Ectodermal cell (in vitro differentiated cells): ENCODE data around the gene HPN.

Source experiments
- H3K27ac ChIP-seq: 2 replicates; pipeline ENCODE4 v1.7.0; 2013; ENCODE audit warnings: mild to moderate bottlenecking, low read depth, low read length; ENCODE audit not compliant: insufficient read depth, poor library complexity, severe bottlenecking
- H3K27me3 ChIP-seq: 2 replicates; pipeline ENCODE4 v1.7.0; 2013; ENCODE audit warnings: mild to moderate bottlenecking, low read length; ENCODE audit not compliant: insufficient read depth, control insufficient read depth, poor library complexity, severe bottlenecking
- H3K36me3 ChIP-seq: one replicate; pipeline ENCODE4 v1.7.0; 2013; ENCODE audit warnings: low read length; ENCODE audit not compliant: control insufficient read depth, insufficient read depth
- H3K4me1 ChIP-seq: one replicate; pipeline ENCODE4 v1.7.0; 2013; ENCODE audit warnings: low read length; ENCODE audit not compliant: control insufficient read depth, insufficient read depth
- H3K4me3 ChIP-seq: 2 replicates; pipeline ENCODE4 v1.7.0; 2013; ENCODE audit warnings: low read depth, low read length, control low read depth; ENCODE audit not compliant: insufficient read depth
- H3K9me3 ChIP-seq: 2 replicates; pipeline ENCODE4 v1.7.0; 2013; ENCODE audit warnings: mild to moderate bottlenecking, low read length, moderate library complexity; ENCODE audit not compliant: control insufficient read depth
- WGBS, 2 experiments: methylation state at CpG; one replicate each; pipeline ENCODE4 v1.1.7; 2013; ENCODE audit warnings: missing lambda C conversion rate in 2 of 2; 5-methylcytosine and 5-hydroxymethylcytosine counted together

Gene HPN

GRCh38 chr19:35084509-35084762 lies 42.9 kb downstream of the HPN start:
- Histone ChIP-seq H3K4me1 (no peaks in the 10 kb centered on the region), H3K27ac (no peak overlapping the region), H3K9me3 (no peaks in the 10 kb centered on the region), H3K36me3 (no peaks in the 10 kb centered on the region), H3K27me3 (no peaks in the 10 kb centered on the region), H3K4me3 (no peak overlapping the region)
- 88 to 89% methylated on average over 3 of the region's 3 CpGs for WGBS, 2 experiments

- 83 to 87% methylated on average over 6 of the region's 6 CpGs for WGBS, 2 experiments
- peaks cover 1% of the 10 kb centered on the region for H3K27me3 ChIP-seq
Observed at GRCh38 chr19:35085947-35086346, 44.4 kb downstream of the HPN start.

GRCh38 chr19:35086455-35086854 lies 44.9 kb downstream of the HPN start:
- no peaks in the 10 kb centered on the region for H3K36me3 ChIP-seq
- peaks cover 4% of the 10 kb centered on the region for H3K27me3 ChIP-seq
- WGBS, 2 experiments, result 90% methylated on average over 8 of the region's 8 CpGs
- no peak overlapping the region for H3K27ac ChIP-seq
- no peaks in the 10 kb centered on the region for H3K9me3 ChIP-seq
- H3K4me3 ChIP-seq, result no peak overlapping the region
- H3K4me1 ChIP-seq, result no peaks in the 10 kb centered on the region

More at GRCh38 chr19:35085947-35086346, 44.4 kb downstream of the HPN start:
- H3K9me3 ChIP-seq, result no peaks in the 10 kb centered on the region
- H3K36me3 ChIP-seq, result no peaks in the 10 kb centered on the region
- no peak overlapping the region for H3K4me3 ChIP-seq
- H3K27ac ChIP-seq, result no peak overlapping the region
- no peaks in the 10 kb centered on the region for H3K4me1 ChIP-seq

GRCh38 chr19:35087393-35087792 lies 45.9 kb downstream of the HPN start:
- peaks cover 4% of the 10 kb centered on the region for H3K27me3 ChIP-seq
- no peak overlapping the region for H3K4me3 ChIP-seq
- H3K27ac ChIP-seq, result no peak overlapping the region
- no peaks in the 10 kb centered on the region for H3K4me1 ChIP-seq
- H3K36me3 ChIP-seq, result no peaks in the 10 kb centered on the region
- no peaks in the 10 kb centered on the region for H3K9me3 ChIP-seq

GRCh38 chr19:35088131-35088913 lies 46.8 kb downstream of the HPN start:
- 89% methylated on average over 8 of the region's 8 CpGs for WGBS, 2 experiments
- Histone ChIP-seq H3K4me1 (no peaks in the 10 kb centered on the region), H3K4me3 (no peak overlapping the region), H3K36me3 (no peaks in the 10 kb centered on the region), H3K27me3 (peaks cover 4% of the 10 kb centered on the region), H3K27ac (no peak overlapping the region), H3K9me3 (no peaks in the 10 kb centered on the region)

- H3K4me3 ChIP-seq, result no peak overlapping the region
- WGBS, 2 experiments, result 91 to 93% methylated on average over 6 to 7 of the region's 8 CpGs
- no peaks in the 10 kb centered on the region for H3K9me3 ChIP-seq
- H3K4me1 ChIP-seq, result no peaks in the 10 kb centered on the region
- H3K27ac ChIP-seq, result no peak overlapping the region
- no peaks in the 10 kb centered on the region for H3K36me3 ChIP-seq
- peaks cover 4% of the 10 kb centered on the region for H3K27me3 ChIP-seq
Observed at GRCh38 chr19:35089554-35089953, 48.0 kb downstream of the HPN start.

GRCh38 chr19:35090160-35090505 lies 48.6 kb downstream of the HPN start:
- H3K9me3 ChIP-seq, result no peaks in the 10 kb centered on the region
- peaks cover 4% of the 10 kb centered on the region for H3K27me3 ChIP-seq
- 80 to 85% methylated on average over 9 of the region's 9 CpGs for WGBS, 2 experiments
- no peak overlapping the region for H3K27ac ChIP-seq
- no peaks in the 10 kb centered on the region for H3K4me1 ChIP-seq
- H3K4me3 ChIP-seq, result no peak overlapping the region
- no peaks in the 10 kb centered on the region for H3K36me3 ChIP-seq

GRCh38 chr19:35090506-35091214 lies 49.1 kb downstream of the HPN start:
- H3K4me3 ChIP-seq, result no peak overlapping the region
- no peaks in the 10 kb centered on the region for H3K4me1 ChIP-seq
- peaks cover 4% of the 10 kb centered on the region for H3K27me3 ChIP-seq
- H3K27ac ChIP-seq, result no peak overlapping the region
- 44 to 47% methylated on average over 36 of the region's 36 CpGs for WGBS, 2 experiments
- H3K36me3 ChIP-seq, result no peaks in the 10 kb centered on the region
- H3K9me3 ChIP-seq, result no peaks in the 10 kb centered on the region

GRCh38 chr19:35093430-35093829 lies 51.9 kb downstream of the HPN start:
- H3K36me3 ChIP-seq, result no peaks in the 10 kb centered on the region
- H3K27ac ChIP-seq, result no peak overlapping the region
- no peaks in the 10 kb centered on the region for H3K4me1 ChIP-seq
- H3K4me3 ChIP-seq, result no peak overlapping the region
- WGBS, 2 experiments, result 95 to 96% methylated on average over 5 of the region's 5 CpGs
- H3K27me3 ChIP-seq, result peaks cover 4% of the 10 kb centered on the region
- H3K9me3 ChIP-seq, result no peaks in the 10 kb centered on the region

GRCh38 chr19:35093941-35094647 lies 52.6 kb downstream of the HPN start:
- H3K27me3 ChIP-seq, result peaks cover 4% of the 10 kb centered on the region
- H3K9me3 ChIP-seq, result no peaks in the 10 kb centered on the region
- no peak overlapping the region for H3K27ac ChIP-seq
- no peaks in the 10 kb centered on the region for H3K36me3 ChIP-seq
- no peaks in the 10 kb centered on the region for H3K4me1 ChIP-seq
- WGBS, 2 experiments, result 93% methylated on average over 11 of the region's 11 CpGs
- no peak overlapping the region for H3K4me3 ChIP-seq
